GM19099 (cell line): ENCODE measurements around the gene SSR3.

Experiments used
- POLR2A ChIP-seq: IDR thresholded peaks from 3 replicates; pipeline ENCODE4 v1.6.1; 2011; ENCODE audit warnings: low read depth; ENCODE audit not compliant: insufficient read length; ENCODE audit errors: extremely low read depth

SSR3 gene

DNA sequence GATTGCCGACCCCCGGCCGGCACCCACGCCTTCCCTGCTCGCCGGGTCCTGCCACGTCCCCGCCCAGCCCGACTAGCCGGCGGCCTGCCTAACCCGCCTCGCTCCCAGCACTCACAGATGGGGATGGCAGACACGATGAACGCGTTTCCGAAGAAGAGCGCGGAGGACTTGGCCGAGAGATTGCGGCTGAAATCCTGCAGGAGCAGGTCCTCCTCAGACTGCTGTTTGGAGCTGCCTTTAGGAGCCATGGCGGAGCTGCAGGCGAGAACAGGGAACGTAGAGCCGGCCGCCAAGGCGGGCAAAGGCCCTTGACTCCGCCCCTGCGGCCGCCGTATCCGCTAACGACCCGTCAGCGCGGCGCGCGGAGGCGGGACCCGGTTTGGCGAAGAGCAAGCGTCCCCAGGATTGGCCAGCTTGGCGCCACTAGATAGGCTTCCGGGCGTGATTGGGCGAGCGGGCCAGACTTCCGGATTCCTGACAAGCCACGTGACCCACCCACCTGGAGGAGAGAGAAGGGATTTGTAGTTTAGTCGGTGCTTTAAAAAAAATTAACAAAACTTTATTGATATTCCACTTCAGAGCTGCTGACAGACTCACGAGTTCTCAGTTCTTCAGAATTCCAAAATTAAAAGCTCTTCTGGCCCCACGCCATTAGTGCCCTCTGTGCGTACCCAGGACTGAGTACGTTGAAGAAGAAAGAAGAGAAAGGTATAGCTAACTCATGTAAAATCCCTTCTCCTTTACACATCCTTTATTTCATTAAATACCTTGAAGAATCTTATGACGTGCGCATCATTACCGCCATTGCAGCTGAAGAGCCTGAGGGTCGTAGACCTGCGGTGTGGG lies at the start of gene SSR3:
Gene SSR3 (minus strand): TSS at position 276 of the 846 bp plus-strand sequence. CDS start 28 bp downstream, at position 248.
- peak; percentile 86 for TF ChIP-seq POLR2A

DNA sequence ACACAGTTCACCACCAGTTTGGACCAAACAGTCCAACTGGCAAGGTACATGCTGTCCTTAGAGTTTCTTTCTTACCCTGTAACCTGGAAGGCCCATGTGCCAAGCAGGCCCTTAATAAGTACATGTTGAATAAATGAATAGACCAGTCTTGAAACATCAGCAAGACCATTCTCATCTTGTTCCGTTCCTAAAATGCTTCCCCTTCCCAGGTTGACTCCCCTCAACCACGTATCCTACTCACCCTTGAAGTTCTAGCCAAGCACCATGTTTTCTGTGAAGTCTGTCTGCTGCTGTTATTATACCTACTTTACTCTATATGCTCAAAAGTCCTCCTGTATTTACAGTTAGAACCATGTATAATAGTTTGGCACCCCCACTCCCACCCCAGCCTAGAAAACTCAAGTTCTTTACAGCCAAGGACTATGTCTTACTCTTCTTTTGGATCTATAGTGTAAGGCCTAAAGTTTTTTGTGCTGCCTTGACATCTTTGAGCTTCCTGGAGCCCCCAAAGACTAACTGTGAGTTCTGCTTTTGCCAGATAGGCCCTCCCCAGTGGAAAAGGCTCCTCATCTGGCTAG lies 49.2 kb upstream of the SSR3 start:
- TF ChIP-seq POLR2A, result no peak

DNA sequence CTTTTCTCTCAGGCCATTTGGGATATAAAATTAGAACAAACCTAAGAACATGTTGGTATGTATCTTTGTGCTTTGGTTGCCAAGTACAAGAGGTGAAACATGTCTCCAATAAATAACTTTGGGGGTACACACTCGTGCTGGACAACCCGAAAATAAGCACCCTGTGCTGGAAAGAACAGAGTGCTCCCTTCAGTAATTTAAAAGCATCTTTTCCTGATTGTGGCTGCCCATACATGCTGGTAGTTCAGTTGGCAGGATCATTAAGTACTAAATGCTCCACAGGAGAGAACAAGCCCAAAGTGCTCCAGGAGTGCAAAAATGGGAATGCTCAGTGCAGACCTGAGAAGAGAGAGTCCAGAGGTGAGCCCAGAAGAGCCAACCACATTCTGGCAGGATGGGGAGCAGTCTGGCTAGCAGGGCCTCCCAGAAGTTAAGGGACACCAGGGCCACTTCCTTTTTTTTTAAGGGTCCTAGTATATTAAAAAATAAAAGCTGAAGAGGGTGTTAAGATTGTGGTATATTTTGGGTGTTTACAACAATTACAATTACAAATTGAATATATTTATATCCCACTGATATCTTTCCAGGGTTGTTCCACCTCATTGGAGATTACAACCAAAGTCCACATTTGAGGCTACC lies 48.6 kb upstream of the SSR3 start:
- no peak for TF ChIP-seq POLR2A

DNA sequence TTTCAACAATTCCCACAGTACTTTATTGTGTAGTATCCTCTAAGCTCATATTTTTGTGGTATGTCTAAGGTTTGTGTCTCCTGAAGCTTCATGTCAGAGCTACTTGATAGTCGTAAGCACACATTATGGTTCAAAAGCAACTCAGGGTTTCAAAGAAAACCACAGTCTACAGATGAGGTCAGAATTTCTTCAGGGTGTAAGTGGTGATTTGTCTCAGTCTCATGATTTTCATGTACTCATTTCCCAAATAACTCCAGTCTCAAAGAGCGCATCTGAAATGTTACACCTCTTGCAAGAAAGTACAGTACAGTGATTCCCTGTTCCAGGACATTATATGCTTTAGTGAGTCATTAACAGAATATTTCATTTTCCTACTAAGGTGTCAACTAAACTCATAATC lies 47.5 kb upstream of the SSR3 start:
- no peak for TF ChIP-seq POLR2A

DNA sequence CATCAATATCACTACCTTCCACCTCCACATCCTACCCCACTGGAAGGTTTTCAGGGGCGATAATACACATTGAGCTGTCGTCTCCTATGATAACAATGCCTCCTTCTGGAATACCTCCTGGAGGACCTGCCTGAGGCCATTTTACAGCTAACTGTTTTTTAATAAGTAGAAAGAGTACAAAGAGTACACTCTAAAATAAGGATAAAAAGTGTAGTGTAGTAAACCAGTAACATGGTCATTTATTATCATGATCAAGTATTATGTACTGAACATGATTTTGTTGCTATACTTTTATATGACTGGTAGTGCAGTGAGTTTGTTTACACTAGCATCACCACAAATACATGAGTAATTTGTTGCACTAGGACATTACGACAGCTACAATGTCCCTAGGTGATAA lies 46.6 kb upstream of the SSR3 start:
- TF ChIP-seq POLR2A, result no peak

DNA sequence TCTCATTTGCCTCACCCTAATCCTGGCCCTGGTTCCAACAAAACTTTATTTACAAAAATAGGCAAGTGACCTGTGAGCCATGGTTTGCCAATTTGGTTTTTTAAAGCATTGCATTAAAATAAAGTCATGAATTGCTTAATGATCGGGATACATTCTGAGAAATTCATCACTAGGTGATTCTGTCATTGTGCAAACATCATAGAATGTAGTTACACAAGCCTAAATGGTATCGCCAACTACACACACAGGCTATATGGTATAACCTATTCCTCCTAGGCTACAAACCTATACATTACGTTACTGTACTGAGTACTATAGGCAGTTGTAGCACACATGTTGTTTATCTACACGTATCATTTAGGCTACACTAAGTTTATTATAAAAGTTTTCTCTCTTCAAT lies 45.9 kb upstream of the SSR3 start:
- no peak for TF ChIP-seq POLR2A

DNA sequence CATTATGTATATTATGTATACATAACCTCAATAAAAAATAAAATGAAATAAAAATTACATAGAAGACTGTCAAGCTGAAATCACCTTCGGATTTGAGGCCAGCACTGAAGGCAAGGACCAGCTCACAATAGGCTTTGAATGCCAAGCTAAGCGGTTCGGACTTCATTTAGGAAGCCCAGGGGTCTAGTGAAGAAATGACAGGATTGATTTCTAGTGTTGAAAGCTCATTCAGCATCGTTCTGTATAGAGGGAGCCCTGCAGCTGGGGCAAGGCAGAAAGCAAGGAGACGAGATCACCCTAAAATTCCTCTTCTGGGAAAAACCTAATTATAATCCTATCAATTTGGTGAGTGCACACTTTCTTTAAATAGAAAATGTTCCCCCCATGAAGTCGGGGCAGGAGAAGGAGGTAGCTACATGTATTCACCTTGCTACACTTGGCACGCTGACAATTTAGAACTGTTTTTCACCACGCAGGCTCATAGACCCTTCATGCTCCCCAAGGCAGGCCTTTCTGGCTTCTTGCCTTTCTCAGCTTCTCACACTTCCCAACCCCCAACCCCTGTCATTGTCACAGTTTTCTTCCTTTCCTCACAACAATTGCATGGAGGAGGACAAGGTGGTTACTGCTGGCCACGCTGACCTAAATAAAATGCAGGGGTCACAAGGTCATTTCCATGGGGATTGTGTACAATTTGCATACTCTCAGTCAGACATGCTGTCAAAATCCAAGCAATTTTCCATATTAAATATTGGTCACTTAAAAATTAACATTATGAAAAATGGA lies 44.4 kb upstream of the SSR3 start:
- no peak for TF ChIP-seq POLR2A

DNA sequence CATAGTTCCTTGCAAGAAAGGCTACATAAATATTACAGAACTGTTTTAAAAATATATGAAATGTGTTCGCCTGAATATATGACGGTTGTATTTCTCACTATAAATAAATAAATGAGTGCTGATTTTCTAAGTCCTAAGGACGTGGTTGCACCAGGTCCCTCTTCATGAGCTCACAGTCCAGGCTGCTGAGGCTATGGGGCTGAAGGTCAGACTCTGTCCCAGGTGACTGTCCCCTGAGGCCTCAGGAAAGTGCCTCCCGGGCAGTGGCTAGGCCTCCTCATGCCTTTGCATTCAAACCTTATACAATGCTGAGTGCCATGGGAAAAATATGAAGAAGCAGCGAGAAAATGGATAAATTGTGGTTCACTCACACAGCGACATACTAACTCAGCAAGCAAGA lies 43.5 kb upstream of the SSR3 start:
- no peak for TF ChIP-seq POLR2A

DNA sequence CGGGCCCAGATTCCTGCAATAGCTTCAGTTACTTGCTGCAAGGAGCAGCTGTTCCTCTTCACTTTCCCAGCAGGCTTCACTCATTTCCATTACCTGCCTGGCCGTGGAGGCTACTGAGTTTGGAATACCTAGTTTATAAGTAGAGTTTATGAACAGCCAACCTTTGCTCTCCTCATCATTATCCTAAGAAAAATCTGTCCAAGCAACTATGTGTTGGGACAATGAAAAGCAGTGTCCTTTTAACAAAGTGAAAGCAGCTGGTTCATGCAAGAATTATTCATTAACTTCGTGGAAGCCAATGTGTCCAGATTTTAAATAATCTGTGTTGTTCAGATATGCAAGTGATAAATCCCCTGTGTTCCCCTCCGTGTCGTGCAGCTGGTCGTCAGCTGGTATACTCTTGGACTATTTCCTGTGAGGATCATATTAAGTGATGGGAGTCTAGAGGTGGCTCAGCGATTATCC lies 39.3 kb upstream of the SSR3 start:
- TF ChIP-seq POLR2A, result no peak

DNA sequence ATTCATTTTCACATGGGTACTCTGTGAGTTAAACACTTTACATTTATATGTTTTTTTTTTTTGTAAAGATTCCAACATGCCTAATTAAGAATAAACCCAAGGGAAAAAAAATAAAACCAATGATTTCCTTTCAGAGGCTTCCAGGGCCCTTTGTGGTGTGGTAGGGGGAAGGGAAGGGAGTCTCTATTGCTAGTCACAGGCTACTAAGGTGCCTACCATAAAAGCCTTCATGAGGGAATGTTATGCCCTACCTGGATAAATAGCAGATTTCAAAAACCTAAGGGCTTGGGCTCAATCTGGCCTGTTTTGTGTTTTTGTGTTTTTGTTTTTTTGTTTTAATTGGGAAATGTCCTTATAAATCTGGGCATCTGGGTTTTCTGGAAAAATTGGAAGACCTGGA lies 38.9 kb upstream of the SSR3 start:
- TF ChIP-seq POLR2A, result no peak

DNA sequence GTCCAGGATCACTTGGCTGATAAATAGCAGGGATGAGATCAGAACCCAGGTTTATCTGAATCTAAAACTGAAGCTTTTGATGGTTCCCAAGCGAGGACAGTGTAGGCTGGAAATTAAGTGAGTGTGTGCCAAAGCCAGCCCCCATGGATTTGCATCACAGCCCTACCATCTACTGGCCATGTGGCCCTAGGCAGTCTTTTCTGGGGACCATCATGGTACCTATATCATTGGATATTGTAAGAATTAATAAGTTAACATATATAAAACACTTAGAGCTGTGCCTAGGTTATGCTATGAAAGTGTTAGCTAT lies 32.8 kb upstream of the SSR3 start:
- no peak for TF ChIP-seq POLR2A

DNA sequence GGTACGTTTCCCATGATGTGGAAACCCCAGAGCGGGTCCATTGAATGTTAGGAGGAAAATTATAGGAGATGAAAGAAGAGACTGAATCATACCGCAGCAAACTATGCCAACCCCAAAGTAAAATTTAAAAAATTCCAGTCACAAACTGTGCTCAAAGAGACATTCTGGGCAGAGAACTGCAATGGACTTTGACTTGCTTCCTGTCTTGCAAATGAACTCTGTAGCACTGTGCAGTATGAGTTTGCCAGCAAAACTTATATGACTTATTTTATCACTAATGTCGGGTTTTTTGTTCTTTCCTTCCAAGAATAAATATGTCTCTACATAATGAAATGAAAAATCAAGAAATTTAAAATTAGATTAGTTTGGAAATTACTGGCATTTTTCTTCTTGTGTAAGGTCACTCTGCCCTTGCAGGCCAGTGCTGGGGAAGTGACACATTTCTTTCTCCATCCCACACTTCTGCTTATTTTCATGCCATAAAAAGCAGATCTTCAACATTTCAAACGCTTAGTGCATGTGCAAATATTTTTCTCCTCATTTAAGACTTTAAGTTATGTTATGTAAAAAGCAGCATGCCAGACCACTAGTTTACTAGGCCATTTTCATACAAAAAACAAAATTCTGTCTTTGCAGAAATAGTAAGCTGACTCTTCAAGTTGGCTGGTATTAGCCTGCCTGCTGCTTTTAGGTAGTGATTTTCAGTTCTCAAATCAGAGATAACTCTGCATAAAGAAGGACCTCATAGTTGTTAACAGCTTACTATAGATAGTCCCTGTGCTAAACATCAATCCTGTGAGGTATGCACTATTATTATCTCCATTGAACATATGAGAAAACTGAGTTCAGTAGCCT lies 32.2 kb upstream of the SSR3 start:
- TF ChIP-seq POLR2A, result no peak

DNA sequence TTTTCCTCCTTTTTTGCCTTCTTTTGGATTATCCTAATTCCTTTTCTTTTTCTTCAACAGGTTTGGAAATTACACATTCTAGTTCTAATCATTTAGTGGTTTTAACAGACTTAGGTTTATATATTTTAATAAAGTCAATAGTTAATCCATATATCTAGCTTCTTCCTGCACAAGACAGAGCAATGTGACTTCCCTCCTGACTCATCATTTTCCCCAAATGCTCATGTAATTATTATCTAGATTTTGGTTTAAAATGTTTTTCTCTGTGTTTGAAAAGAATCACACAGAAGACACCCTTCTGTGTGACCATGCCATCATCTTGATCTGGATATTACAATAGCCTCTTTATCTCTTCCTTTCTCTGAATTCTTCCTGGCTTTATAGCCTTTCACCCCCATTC lies 28.6 kb upstream of the SSR3 start:
- TF ChIP-seq POLR2A, result no peak

DNA sequence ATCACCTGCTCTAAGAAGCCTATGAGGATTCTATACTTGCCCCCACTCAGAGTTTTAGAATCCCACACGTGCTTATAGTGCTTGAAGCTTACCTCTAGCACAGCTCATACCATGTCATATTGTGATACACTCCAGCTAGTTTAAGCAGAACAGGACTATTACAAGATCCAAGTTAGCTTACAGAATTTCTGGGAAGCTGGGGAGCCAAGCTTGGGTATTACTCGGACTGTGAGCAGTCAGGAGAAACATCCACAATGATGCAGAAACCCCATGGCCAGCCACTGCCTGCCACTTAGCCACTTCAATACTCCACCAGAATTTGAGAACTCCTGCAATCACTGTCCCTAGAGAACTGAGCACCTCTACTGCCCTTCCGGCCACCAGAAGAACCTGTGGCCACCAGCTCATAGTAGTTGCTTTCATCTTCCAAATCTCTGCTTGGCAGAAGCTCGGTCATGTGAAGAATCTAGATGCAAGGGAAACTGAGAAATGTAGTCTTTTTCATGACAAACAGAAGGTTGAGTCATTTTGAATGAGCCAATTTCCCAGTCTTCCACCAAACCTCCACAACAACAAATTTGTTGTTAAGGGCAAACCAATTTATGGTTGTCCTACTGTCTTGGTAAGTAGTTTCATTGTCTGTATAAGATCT lies 27.7 kb upstream of the SSR3 start:
- TF ChIP-seq POLR2A, result no peak
